Measurements from ENCODE around the gene RNF220.

GRCh38 chr1:44606701-44607281 lies 201.7 kb downstream of the RNF220 start:
- TF ChIP-seq, protein P1, sequence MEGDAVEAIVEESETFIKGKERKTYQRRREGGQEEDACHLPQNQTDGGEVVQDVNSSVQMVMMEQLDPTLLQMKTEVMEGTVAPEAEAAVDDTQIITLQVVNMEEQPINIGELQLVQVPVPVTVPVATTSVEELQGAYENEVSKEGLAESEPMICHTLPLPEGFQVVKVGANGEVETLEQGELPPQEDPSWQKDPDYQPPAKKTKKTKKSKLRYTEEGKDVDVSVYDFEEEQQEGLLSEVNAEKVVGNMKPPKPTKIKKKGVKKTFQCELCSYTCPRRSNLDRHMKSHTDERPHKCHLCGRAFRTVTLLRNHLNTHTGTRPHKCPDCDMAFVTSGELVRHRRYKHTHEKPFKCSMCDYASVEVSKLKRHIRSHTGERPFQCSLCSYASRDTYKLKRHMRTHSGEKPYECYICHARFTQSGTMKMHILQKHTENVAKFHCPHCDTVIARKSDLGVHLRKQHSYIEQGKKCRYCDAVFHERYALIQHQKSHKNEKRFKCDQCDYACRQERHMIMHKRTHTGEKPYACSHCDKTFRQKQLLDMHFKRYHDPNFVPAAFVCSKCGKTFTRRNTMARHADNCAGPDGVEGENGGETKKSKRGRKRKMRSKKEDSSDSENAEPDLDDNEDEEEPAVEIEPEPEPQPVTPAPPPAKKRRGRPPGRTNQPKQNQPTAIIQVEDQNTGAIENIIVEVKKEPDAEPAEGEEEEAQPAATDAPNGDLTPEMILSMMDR (optimal IDR thresholded peaks at IDR 0.05 in 1 of 3, IDR thresholded peaks at IDR 0.05 in 1 of 3, conservative IDR thresholded peaks at IDR 0.05 in 1 of 3; ENCODE audit: extremely low read depth in 1 of 3, insufficient read depth in 2 of 3, low read length in 3 of 3), result no peak
- no peak for TF ChIP-seq EZH2 (IDR thresholded peaks at IDR 0.05; ENCODE audit: low read length)
